Muscle of leg (tissue), 11 donors: Measurements from ENCODE around the gene HIVEP3. TPM values are rescaled to one million over a fixed set of nuclear protein-coding genes. Genes with fewer than 3 reads are reported as not detected.
"Not testable (repeated sequence)": the region's sequence is repeated elsewhere in the genome, so short reads cannot be mapped to it uniquely, and the experiment has no call there.

Experiments used
- DNase-seq: peaks from one replicate; pipeline ENCODE4 v3.0.0; 2013
- H3K27ac ChIP-seq: one replicate; pipeline ENCODE4 v1.5.1; 2013; ENCODE audit warnings: mild to moderate bottlenecking, low read length, control low read depth
- H3K27me3 ChIP-seq: one replicate; pipeline ENCODE4 v1.6.1; 2013; ENCODE audit warnings: low read length; ENCODE audit not compliant: control insufficient read depth, insufficient read depth
- H3K36me3 ChIP-seq: one replicate; pipeline ENCODE4 v1.6.1; 2013; ENCODE audit warnings: low read length; ENCODE audit not compliant: control insufficient read depth, insufficient read depth
- H3K4me1 ChIP-seq: one replicate; pipeline ENCODE4 v1.6.1; 2013; ENCODE audit warnings: low read length; ENCODE audit not compliant: control insufficient read depth, insufficient read depth
- H3K4me3 ChIP-seq: one replicate; pipeline ENCODE4 v1.5.1; 2013; ENCODE audit warnings: low read length, control low read depth
- H3K9me3 ChIP-seq: replicated peaks from 2 replicates; pipeline ENCODE4 v1.6.1; 2013; ENCODE audit warnings: low read depth, low read length; ENCODE audit not compliant: control insufficient read depth
- WGBS: methylation state at CpG from one replicate; pipeline ENCODE4 v1.1.5; 2013; ENCODE audit warnings: missing lambda C conversion rate; ENCODE audit not compliant: insufficient coverage; 5-methylcytosine and 5-hydroxymethylcytosine counted together
- polyA plus RNA-seq, 8 donors: library from polyadenylated mRNA; unstranded; fragments of 120-200 nt; gene quantifications; one replicate each; pipeline versions ENCODE4 v1.2.1 to v1.2.3, GENCODE V29; 2013; ENCODE audit warnings: inconsistent platforms in 1 of 8, low replicate concordance in 1 of 8; ENCODE audit not compliant: insufficient read length in 8 of 8, insufficient read depth in 1 of 8
- total RNA-seq: library from RNA; stranded (reverse); fragments of 120-200 nt; gene quantifications from one replicate; pipeline ENCODE4 v1.2.4, GENCODE V29; 2013

The HIVEP3 gene
- total and polyA plus RNA-seq, 9 donors = 0.93 to 3.7 (median 2.7) TPM

DNA sequence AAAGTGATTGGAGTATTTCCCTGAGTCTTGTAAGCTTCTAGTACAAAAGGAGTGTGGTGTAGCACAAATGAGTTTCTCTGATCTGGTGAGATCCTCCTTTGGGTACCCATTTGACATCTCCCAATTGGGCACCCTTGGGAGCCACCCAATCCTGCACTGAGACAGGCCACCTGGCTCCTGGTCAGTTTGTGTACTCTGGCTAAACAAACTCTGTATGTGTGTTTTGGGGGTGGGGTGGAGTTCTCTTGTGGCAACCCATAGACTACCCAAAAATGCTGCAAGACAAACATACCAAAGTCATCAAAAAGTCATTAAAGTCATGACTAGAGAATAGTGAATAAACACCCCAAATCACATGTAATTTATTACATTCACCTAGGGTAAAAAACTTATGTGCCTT lies 8.4 kb upstream of the HIVEP3 start:
- no peaks in the 10 kb centered on the region for H3K27me3 ChIP-seq
- no peak overlapping the region for H3K4me3 ChIP-seq
- H3K27ac ChIP-seq = no peak overlapping the region
- no peak for DNase-seq
- H3K9me3 ChIP-seq = peaks cover 2% of the 10 kb centered on the region
- H3K36me3 ChIP-seq = no peaks in the 10 kb centered on the region
- H3K4me1 ChIP-seq = no peaks in the 10 kb centered on the region

DNA sequence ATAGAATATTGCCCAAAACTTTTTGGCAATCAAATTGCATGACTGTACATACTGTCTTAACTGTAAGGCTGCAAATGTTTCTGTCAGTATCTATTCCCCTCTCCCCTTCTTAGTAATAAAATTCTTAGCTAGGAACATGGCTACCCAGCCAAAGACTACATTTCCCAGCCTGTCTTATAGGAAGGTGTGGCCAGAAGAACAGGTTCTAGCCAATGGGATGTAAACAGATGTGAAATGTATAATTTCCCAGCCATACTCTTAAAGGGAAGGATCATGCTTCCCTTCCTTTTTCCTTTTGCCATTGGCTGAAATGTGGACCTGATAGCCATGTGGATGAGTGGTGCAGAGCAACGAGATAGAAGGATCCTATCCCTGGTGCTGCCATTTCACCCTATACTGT lies 7.0 kb upstream of the HIVEP3 start:
- DNase-seq = peak; percentile 10
- H3K9me3 ChIP-seq = peaks cover 2% of the 10 kb centered on the region
- H3K36me3 ChIP-seq = no peaks in the 10 kb centered on the region
- no peak overlapping the region for H3K27ac ChIP-seq
- no peaks in the 10 kb centered on the region for H3K4me1 ChIP-seq
- H3K27me3 ChIP-seq = no peaks in the 10 kb centered on the region
- no CpG with 5 or more reads among the region's 1 CpG for WGBS
- H3K4me3 ChIP-seq = no peak overlapping the region

DNA sequence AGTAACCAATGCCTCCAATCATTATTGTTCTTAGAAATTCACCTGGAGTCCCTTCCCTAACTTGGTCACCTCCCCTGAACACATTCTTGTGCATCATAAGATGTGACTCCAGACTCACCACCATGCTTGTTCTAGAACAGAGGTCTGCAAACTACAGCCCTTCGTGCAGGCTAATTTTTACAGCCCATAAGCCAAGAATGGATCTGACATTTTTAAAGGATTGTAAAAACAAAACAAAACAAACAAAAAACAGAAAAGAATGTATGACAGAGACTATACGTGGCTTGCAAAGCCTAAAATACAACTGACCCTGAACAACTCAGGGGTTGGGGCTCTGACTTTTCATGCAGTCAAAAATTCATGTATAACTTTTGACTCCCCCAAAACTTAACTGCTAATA lies 6.2 kb upstream of the HIVEP3 start:
- Histone ChIP-seq H3K36me3 (no peaks in the 10 kb centered on the region), H3K9me3 (peaks cover 2% of the 10 kb centered on the region), H3K4me3 (no peak overlapping the region), H3K27ac (no peak overlapping the region), H3K4me1 (no peaks in the 10 kb centered on the region), H3K27me3 (peaks cover 3% of the 10 kb centered on the region)
- no CpG with 5 or more reads among the region's 2 CpGs for WGBS
- no peak for DNase-seq

DNA sequence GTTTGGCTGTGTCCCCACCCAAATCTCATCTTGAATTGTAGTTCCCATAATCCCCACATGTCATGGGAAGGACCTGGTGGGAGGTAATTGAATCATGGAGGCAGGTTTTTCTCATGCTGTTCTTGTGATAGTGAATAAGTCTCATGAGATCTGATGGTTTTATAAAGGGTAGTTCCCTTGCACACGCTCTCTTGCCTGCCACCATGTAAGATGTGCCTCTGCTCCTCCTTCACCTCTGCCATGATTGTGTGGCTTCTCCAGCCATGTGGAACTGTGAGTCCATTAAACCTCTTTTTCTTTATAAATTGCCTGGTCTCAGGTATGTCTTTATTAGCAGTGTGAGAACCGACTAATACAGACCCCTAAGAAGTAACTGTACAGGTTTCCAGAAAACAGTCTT lies 2.5 kb upstream of the HIVEP3 start:
- H3K27ac ChIP-seq, DNase-seq, H3K9me3 ChIP-seq, H3K36me3 ChIP-seq, H3K4me3 ChIP-seq: not testable (repeated sequence)
- no CpG with 5 or more reads among the region's 2 CpGs for WGBS
- peaks cover 32% of the 10 kb centered on the region for H3K27me3 ChIP-seq
- H3K4me1 ChIP-seq = peaks cover 17% of the 10 kb centered on the region

DNA sequence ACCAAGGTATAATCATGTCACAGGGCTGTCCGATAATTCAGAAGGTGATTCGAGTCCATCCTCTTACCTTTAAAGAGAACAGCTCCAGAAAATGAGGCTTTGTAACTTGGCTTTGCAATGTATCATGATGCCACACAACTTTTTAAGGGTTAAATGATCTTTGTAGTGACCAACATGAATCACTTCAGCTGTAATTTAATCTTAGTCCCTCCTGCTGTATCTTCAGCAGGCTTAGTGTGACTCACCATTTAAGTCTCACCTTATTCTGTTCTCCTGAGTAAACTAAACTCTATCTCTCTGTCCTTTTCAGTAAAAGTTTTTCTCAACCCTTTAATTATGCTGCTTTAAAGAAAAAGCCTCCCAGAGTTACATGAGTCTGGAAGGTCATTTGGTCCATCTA lies 1.9 kb upstream of the HIVEP3 start:
- H3K36me3 ChIP-seq = no peaks in the 10 kb centered on the region
- H3K9me3 ChIP-seq = peaks cover 2% of the 10 kb centered on the region
- peaks cover 34% of the 10 kb centered on the region for H3K27me3 ChIP-seq
- H3K4me1 ChIP-seq = peaks cover 17% of the 10 kb centered on the region
- no peak overlapping the region for H3K4me3 ChIP-seq
- no CpG with 5 or more reads among the region's 2 CpGs for WGBS
- no peak for DNase-seq
- no peak overlapping the region for H3K27ac ChIP-seq

DNA sequence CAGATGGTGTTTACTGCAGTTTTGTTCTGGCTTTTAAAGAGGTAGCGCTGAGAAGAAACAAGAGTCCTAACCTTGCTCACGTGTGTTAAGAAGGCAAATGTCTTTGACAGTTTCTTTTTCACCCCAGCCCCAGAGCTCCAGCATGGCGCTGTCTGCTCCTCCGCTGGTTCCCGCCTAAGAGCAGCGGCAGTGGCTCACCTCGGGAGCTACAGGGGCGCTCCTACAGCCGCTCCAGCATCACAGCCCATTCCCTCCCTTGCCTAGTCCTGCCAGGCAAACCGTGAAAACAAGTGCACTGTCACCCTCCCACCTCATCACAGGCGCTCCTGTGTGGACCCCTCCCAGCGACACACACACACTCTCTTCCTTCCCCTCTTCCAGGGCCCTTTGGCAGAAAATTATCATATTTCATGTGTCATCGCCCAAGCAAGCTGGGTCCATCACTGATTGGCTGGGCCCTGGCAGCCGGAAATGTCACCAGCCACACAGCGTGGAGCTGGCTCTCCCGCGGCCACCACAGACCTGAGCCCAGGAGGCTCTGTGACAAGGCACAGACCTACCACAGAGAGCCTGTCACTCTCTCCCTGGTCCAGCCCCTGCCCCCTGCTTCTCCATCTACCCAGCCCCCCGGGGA lies 1.2 kb upstream of the HIVEP3 start:
- H3K4me3 ChIP-seq = no peak overlapping the region
- peaks cover 17% of the 10 kb centered on the region for H3K4me1 ChIP-seq
- H3K27ac ChIP-seq = no peak overlapping the region
- peaks cover 34% of the 10 kb centered on the region for H3K27me3 ChIP-seq
- DNase-seq = peak; percentile 21
- WGBS = 41% methylated on average over 15 of the region's 18 CpGs
- H3K36me3 ChIP-seq = no peaks in the 10 kb centered on the region
- peaks cover 2% of the 10 kb centered on the region for H3K9me3 ChIP-seq

DNA sequence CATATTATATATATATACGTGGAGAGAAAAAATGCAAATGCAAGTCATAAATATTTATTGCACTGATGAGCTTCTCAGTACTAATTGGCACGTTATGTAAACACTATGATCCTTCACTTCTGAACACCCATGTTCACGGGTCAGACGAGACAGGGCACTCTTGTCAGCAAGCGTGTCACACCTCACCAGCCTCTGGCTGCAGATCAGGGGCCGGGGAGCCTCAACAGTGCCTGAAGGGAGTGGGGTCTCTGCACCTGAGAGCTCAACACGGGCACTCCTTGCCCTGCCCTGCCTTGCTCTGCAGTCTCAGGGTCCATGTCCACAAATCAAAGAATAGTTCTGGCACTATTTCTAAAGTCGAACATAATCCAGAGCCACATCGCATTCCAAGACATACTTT lies 409 bp upstream of the HIVEP3 start:
- no peak overlapping the region for H3K27ac ChIP-seq
- peaks cover 34% of the 10 kb centered on the region for H3K27me3 ChIP-seq
- H3K9me3 ChIP-seq = peaks cover 2% of the 10 kb centered on the region
- 29% methylated on average over 6 of the region's 9 CpGs for WGBS
- H3K36me3 ChIP-seq = no peaks in the 10 kb centered on the region
- DNase-seq = no peak
- H3K4me1 ChIP-seq = peaks cover 17% of the 10 kb centered on the region
- no peak overlapping the region for H3K4me3 ChIP-seq

DNA sequence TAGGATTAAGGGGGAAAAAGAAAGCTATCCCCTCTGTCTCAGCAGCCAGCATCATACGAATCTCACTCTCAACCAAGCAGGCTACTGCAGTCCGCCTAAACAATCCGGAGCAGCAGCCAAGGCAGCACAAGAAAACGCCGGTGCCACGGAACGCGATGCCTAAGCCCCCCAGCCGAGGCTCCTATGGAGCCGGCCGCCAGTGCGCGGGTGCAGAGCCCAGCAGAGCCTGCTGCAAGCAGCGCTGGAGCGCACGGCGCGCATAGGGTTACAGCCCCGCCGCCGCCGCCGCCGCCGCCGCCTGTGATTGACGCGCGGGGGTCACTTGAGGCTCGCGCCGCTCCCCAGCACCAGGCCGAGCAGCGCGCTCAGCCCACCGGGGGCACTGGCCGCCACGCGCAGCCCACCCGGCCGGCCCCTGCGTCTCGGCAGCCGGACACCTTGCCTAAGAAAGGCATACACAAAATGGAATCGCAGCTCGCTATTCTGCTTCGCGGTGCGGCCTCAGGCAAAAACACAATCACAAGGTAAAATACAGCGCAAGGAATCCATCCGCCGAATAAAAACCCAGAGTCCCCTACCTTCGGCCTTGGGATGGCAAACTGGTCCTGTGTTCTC lies 780 bp downstream of the HIVEP3 start:
- WGBS = under 1% methylated on average over 42 of the region's 53 CpGs
- Histone ChIP-seq H3K9me3 (no peaks in the 10 kb centered on the region), H3K36me3 (no peaks in the 10 kb centered on the region), H3K27ac (no peak overlapping the region), H3K4me3 (peak overlapping the region; percentile 39), H3K27me3 (peaks cover 34% of the 10 kb centered on the region), H3K4me1 (peaks cover 17% of the 10 kb centered on the region)
- peak; percentile 35 for DNase-seq

DNA sequence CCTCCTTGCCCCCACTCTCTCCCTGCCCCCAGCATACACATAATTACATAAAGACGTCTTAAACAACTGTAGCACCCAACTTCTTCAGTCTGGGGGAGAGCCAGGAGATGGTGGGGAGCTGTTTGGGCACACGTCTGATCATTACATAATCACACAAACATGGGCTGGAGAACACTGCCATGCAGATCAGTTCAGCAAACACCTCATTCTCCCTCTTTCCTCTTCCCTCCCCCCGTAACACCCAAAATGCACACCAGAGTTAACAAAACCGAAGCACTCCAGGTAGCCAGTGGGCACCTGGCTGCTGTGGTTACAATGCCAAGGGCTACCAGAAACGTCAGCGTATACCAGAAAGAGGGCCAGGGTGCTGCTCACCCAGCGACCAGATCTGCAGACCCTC lies 1.6 kb downstream of the HIVEP3 start:
- Histone ChIP-seq H3K9me3 (no peaks in the 10 kb centered on the region), H3K36me3 (no peaks in the 10 kb centered on the region), H3K4me1 (peaks cover 17% of the 10 kb centered on the region), H3K27ac (no peak overlapping the region), H3K27me3 (peaks cover 34% of the 10 kb centered on the region), H3K4me3 (no peak overlapping the region)
- no peak for DNase-seq
- WGBS = 63% methylated on average over 4 of the region's 7 CpGs

DNA sequence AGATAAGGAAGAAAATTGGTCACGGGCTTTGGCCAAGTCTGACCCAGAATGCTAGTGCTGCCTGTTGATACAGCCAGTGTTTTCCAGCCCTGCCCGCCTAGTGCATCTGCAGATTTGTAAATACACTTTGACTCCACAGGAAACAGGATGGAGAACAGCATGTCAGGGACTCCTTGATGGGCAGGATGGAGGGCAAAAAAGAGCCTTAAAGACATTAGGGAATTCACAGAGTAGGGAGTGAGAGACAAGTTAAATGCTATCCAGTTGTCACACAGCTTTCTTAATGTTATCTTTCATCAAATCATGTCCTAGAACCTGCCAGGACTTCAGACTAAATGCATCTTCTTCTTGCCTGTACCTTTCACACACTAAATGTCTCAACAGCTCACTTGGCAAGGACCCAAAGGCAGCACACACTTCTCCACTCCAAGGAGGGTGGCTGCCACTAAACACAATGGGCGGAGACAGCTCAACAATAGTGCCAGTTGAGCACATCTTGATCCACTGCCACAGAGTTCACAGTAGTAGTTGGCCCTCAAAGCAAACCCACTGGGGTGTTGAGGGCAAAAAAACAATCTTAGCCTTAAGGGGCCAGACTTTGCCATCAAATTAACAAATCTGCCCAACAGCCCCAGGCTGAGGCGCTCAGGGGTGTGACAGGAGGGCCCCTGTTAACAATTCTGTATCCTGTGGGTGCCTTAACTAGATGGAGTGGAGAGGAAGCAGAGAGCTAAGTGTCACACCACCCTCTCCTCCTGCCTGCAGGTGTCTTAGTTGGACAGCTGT lies 2.7 kb downstream of the HIVEP3 start:
- WGBS = 83% methylated on average over 1 of the region's 4 CpGs
- H3K4me1 ChIP-seq = peaks cover 17% of the 10 kb centered on the region
- peaks cover 34% of the 10 kb centered on the region for H3K27me3 ChIP-seq
- H3K36me3 ChIP-seq = no peaks in the 10 kb centered on the region
- no peaks in the 10 kb centered on the region for H3K9me3 ChIP-seq
- no peak overlapping the region for H3K27ac ChIP-seq
- no peak for DNase-seq
- no peak overlapping the region for H3K4me3 ChIP-seq
